ENCODE measurements around the gene KRT72. TPM values are rescaled to one million over a fixed set of nuclear protein-coding genes. Genes with fewer than 3 reads are reported as not detected.

KRT72 gene
- total RNA-seq, 5 donors from 2014 or later (not counting 1 experiment from before 2014, with no cell fraction given): 10.1 to 52.7 (median 28.7) TPM

DNA sequence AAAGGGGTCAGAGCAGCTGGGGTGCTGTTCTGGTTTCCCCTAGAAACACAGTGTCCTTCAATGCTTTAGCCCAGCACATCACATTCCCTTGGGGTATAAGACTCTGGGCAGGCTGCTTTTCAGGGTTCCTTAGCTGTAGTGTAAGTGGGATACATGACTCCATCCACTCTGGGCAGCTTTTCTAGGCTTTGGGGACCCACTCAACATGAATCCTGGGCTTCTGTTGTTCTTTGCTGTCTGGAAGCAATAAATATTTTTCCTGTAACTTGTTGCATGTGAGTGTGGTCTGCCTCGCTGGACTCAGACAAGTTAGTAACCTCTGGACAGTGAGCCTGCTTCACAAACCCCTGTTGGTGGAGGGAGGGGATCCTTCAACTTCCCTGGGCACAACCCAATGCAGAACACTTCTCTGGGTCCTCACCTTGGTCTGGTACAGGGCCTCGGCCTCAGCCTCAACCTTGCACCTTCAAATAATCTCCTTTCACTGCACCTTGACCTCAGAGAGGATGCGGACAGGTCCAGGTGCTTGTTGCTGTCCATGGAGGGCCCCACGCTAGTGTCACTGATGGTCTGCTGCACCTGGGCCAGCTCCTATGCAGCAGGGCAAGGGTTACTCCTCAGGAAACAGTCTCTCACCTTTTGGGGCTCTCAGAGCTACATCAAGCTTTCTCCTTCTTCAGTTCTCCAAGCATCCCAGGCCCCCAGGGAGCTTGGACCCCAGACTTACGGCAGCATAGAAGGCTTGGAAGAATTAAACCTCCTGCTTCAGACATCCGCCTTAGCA lies 30.6 kb upstream of the KRT72 start:
- CTCF ChIA-PET: interaction anchor here in 1 of 2 donors (0.7 kb wide), 1 partner anchor 253 kb away, joined by 3 read pairs; no protein-coding TSS in a partner anchor

GRCh38 chr12:52631264-52631663 lies 30.0 kb upstream of the KRT72 start:
- no peaks in the 10 kb centered on the region for H3K9me3 Mint-ChIP-seq
- peak overlapping the region in 1 of 2 donors; percentile 39 for H3K4me3 ChIP-seq (ENCODE audit: control insufficient read depth in 1 of 2, extremely low read depth in 1 of 2, low read length in 1 of 2)
- ChIA-PET CTCF (interaction anchor here in 1 of 2 donors (0.7 kb wide), 1 partner anchor 254 kb away, joined by 3 read pairs; no protein-coding TSS in a partner anchor), POLR2A (no interaction called here)
- H3K27ac ChIP-seq (ENCODE audit: low read length): peak overlapping the region; percentile 56
- peaks cover 0 to 3% of the 10 kb centered on the region in 2 experiments for H3K27me3 ChIP-seq (replicated peaks in 1 of 2; ENCODE audit: control insufficient read depth in 2 of 2, extremely low read depth in 1 of 2, insufficient read depth in 2 of 2, low read length in 1 of 2)
- no peaks in the 10 kb centered on the region for H3K36me3 ChIP-seq (ENCODE audit: control insufficient read depth in 2 of 2, extremely low read depth in 1 of 2, insufficient read depth in 1 of 2, low read length in 1 of 2)
- DNase-seq: peak in 2 of 35 experiments; percentile 5 to 10
- no peak for ATAC-seq (replicated peaks in 1 of 4)
- 60% methylated on average over 1 of the region's 4 CpGs for WGBS (ENCODE audit: insufficient coverage)
- H3K27me3 Mint-ChIP-seq: peaks cover 0 to 3% of the 10 kb centered on the region in 2 donors
- H3K4me3 Mint-ChIP-seq: peak overlapping the region; percentile 7 to 62 (median 55)
- no peaks in the 10 kb centered on the region for H3K36me3 Mint-ChIP-seq
- peak overlapping the region; percentile 92 to 93 for H3K27ac Mint-ChIP-seq
- H3K4me1 Mint-ChIP-seq: peaks cover 71 to 80% (median 77%) of the 10 kb centered on the region in 3 donors
- H3K9me3 ChIP-seq: no peaks in the 10 kb centered on the region
- H3K4me1 ChIP-seq (ENCODE audit: control insufficient read depth in 1 of 2, extremely low read depth in 1 of 2, insufficient read depth in 2 of 2, low read length in 2 of 2): peaks cover 46 to 53% of the 10 kb centered on the region in 2 experiments

More for the DNA sequence above, 30.6 kb upstream of the KRT72 start:
- Mint-ChIP-seq H3K4me1 (peaks cover 71 to 79% (median 74%) of the 10 kb centered on the region in 3 donors), H3K36me3 (no peaks in the 10 kb centered on the region), H3K27me3 (peaks cover 0 to 3% of the 10 kb centered on the region in 2 donors), H3K9me3 (no peaks in the 10 kb centered on the region), H3K4me3 (peak overlapping the region in 1 of 3 donors; percentile 62), H3K27ac (peak overlapping the region; percentile 62 to 93)
- peak overlapping the region; percentile 56 for H3K27ac ChIP-seq (ENCODE audit: low read length)
- H3K9me3 ChIP-seq: no peaks in the 10 kb centered on the region
- H3K4me1 ChIP-seq (ENCODE audit: control insufficient read depth in 1 of 2, extremely low read depth in 1 of 2, insufficient read depth in 2 of 2, low read length in 2 of 2): peaks cover 46 to 55% of the 10 kb centered on the region in 2 experiments
- H3K4me3 ChIP-seq (ENCODE audit: control insufficient read depth in 1 of 2, extremely low read depth in 1 of 2, low read length in 1 of 2): peak overlapping the region in 1 of 2 donors; percentile 6
- peaks cover 0 to 3% of the 10 kb centered on the region in 2 experiments for H3K27me3 ChIP-seq (replicated peaks in 1 of 2; ENCODE audit: control insufficient read depth in 2 of 2, extremely low read depth in 1 of 2, insufficient read depth in 2 of 2, low read length in 1 of 2)
- DNase-seq (peak in 2 of 35 experiments; percentile 3 to 4), ATAC-seq (replicated peaks in 1 of 4) (no peak)
- POLR2A ChIA-PET: interaction anchor here in 1 of 2 donors (0.7 kb wide), 1 partner anchor 54 kb away, joined by 5 read pairs; no protein-coding TSS in a partner anchor
- no peaks in the 10 kb centered on the region for H3K36me3 ChIP-seq (ENCODE audit: control insufficient read depth in 2 of 2, extremely low read depth in 1 of 2, insufficient read depth in 1 of 2, low read length in 1 of 2)
- WGBS (ENCODE audit: insufficient coverage): 73% methylated on average over 4 of the region's 6 CpGs

DNA sequence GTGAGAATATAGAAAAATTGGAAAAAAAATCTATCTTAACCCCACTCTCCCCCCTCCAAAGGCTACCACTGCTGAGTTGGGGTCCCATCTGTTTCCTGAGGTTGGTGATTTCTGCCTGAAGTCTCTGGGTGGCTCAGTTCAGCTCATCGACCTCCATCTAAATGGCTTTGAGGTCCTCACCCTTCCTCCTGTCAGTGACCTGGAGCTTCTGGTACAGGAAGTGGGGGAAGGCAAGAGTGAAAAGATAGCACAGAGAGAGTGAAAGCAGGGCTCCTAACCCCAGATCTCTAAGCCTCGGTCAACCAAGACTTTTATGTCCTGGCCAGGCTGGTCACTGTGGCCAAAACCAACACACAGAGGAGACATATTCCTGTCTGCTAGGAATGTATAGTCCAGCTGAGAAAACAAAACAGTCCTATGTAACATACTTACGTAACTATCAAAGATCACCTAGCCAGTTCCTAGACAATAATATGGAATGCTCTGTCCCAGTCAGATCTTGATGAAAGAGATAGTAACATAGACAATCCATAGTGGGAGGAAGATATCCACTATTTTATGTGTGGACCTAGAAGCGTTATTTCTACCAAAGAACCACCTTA lies 29.4 kb upstream of the KRT72 start:
- no peaks in the 10 kb centered on the region for H3K9me3 ChIP-seq
- Mint-ChIP-seq H3K27ac (peak overlapping the region; percentile 92 to 93), H3K36me3 (no peaks in the 10 kb centered on the region), H3K9me3 (no peaks in the 10 kb centered on the region), H3K4me1 (peaks cover 75 to 82% (median 77%) of the 10 kb centered on the region in 3 donors), H3K27me3 (peaks cover 0 to 3% of the 10 kb centered on the region in 2 donors), H3K4me3 (peak overlapping the region; percentile 55 to 78 (median 62))
- WGBS (ENCODE audit: insufficient coverage): 0% methylated on average over 1 of the region's 4 CpGs
- no peaks in the 10 kb centered on the region for H3K36me3 ChIP-seq (ENCODE audit: control insufficient read depth in 2 of 2, extremely low read depth in 1 of 2, insufficient read depth in 1 of 2, low read length in 1 of 2)
- H3K27ac ChIP-seq (ENCODE audit: low read length): peak overlapping the region; percentile 56
- ATAC-seq (replicated peaks in 1 of 4) (peak; percentile 33 to 55 (median 46)), DNase-seq (peak in 1 of 35 experiments; percentile 5)
- no peaks in the 10 kb centered on the region for H3K27me3 ChIP-seq (replicated peaks in 1 of 2; ENCODE audit: control insufficient read depth in 2 of 2, extremely low read depth in 1 of 2, insufficient read depth in 2 of 2, low read length in 1 of 2)
- CTCF ChIA-PET: no interaction called here
- peaks cover 46 to 49% of the 10 kb centered on the region in 2 experiments for H3K4me1 ChIP-seq (ENCODE audit: control insufficient read depth in 1 of 2, extremely low read depth in 1 of 2, insufficient read depth in 2 of 2, low read length in 2 of 2)
- H3K4me3 ChIP-seq (ENCODE audit: control insufficient read depth in 1 of 2, extremely low read depth in 1 of 2, low read length in 1 of 2): peak overlapping the region in 1 of 2 donors; percentile 39
- POLR2A ChIA-PET: no interaction called here

DNA sequence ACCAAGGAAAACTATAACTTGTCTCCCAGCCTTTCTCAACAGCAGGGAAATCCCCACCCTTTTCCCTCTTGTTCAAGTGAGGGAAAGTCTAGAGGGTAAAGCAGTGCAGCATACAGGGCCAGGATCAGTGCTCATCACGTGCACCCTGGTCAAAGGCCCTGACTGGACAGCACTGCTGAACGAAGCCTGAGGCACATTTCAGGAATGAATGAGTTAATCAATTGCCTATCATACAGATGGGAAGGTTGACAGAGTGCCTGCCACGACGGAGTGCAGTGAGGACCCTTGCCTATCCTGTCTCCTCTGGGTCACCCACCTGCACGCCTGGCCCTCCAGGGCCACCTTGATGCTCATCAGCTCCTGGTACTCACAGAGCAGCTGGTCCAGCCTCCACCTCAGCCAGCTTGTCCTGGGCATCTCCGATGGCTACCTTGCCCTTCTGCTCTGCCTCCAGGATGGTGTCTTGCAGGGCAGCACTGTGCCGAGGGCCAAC lies 28.8 kb upstream of the KRT72 start:
- ChIA-PET CTCF (interaction anchor here in 1 of 2 donors (0.6 kb wide), 1 partner anchor 94 kb away, joined by 3 read pairs; no protein-coding TSS in a partner anchor), POLR2A (interaction anchor here in 1 of 2 donors (0.6 kb wide), 1 partner anchor 598 kb away, joined by 5 read pairs; no protein-coding TSS in a partner anchor)
- no peaks in the 10 kb centered on the region for H3K9me3 Mint-ChIP-seq
- H3K36me3 ChIP-seq (ENCODE audit: control insufficient read depth in 2 of 2, extremely low read depth in 1 of 2, insufficient read depth in 1 of 2, low read length in 1 of 2): no peaks in the 10 kb centered on the region
- peak overlapping the region; percentile 92 to 93 for H3K27ac Mint-ChIP-seq
- WGBS (ENCODE audit: insufficient coverage): 72% methylated on average over 3 of the region's 7 CpGs
- H3K4me3 ChIP-seq (ENCODE audit: control insufficient read depth in 1 of 2, extremely low read depth in 1 of 2, low read length in 1 of 2): peak overlapping the region in 1 of 2 donors; percentile 39
- peaks cover 46 to 49% of the 10 kb centered on the region in 2 experiments for H3K4me1 ChIP-seq (ENCODE audit: control insufficient read depth in 1 of 2, extremely low read depth in 1 of 2, insufficient read depth in 2 of 2, low read length in 2 of 2)
- peak overlapping the region; percentile 48 to 78 (median 62) for H3K4me3 Mint-ChIP-seq
- no peaks in the 10 kb centered on the region for H3K36me3 Mint-ChIP-seq
- H3K27ac ChIP-seq (ENCODE audit: low read length): peak overlapping the region; percentile 56
- H3K9me3 ChIP-seq: no peaks in the 10 kb centered on the region
- no peaks in the 10 kb centered on the region for H3K27me3 ChIP-seq (replicated peaks in 1 of 2; ENCODE audit: control insufficient read depth in 2 of 2, extremely low read depth in 1 of 2, insufficient read depth in 2 of 2, low read length in 1 of 2)
- DNase-seq (peak in 1 of 35 experiments; percentile 3), ATAC-seq (replicated peaks in 1 of 4) (no peak)
- peaks cover 77 to 88% (median 79%) of the 10 kb centered on the region in 3 donors for H3K4me1 Mint-ChIP-seq
- peaks cover 0 to 3% of the 10 kb centered on the region in 2 donors for H3K27me3 Mint-ChIP-seq

DNA sequence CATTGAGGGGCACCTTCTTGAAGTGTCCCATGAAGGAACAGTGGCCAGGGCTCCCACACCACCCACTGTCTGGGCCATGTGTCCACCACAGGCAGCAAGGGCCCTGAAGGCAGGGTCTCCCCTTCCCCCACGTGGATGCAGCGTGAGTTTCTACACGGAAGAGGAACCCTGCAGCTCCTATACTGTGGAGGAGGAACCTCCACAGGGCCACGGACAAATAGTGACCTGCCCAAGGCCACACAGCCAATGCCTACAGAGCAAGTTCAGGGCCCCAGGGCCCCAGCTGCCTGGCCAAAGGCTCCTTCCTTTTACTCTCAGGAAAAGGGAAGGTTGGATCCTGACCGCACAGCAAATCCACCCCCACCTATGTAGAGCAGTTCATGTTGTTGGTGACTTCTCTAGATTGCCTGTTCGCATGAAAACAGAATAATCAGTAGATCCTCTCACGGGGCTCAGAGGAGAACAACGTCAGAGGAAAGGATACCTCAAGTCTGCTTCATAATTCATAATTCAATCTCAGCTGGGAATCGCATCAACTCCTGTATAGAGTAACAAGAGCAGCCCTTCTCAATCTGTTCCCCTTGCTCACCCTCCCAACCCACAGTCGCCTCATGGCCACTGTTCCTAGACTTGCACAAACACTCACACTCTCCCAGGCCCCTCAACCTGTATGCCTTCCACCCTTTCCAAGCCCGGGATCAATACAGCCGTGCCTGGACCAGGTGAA lies 28.2 kb upstream of the KRT72 start:
- Histone ChIP-seq H3K4me1 (ENCODE audit: control insufficient read depth in 1 of 2, extremely low read depth in 1 of 2, insufficient read depth in 2 of 2, low read length in 2 of 2) (peaks cover 42 to 48% of the 10 kb centered on the region in 2 experiments), H3K27ac (ENCODE audit: low read length) (no peak overlapping the region), H3K4me3 (ENCODE audit: control insufficient read depth in 1 of 2, extremely low read depth in 1 of 2, low read length in 1 of 2) (peak overlapping the region in 1 of 2 donors; percentile 39), H3K27me3 (replicated peaks in 1 of 2; ENCODE audit: control insufficient read depth in 2 of 2, extremely low read depth in 1 of 2, insufficient read depth in 2 of 2, low read length in 1 of 2) (no peaks in the 10 kb centered on the region), H3K36me3 (ENCODE audit: control insufficient read depth in 2 of 2, extremely low read depth in 1 of 2, insufficient read depth in 1 of 2, low read length in 1 of 2) (no peaks in the 10 kb centered on the region), H3K9me3 (no peaks in the 10 kb centered on the region)
- no peak for ATAC-seq (replicated peaks in 1 of 4)
- peaks cover 0 to 3% of the 10 kb centered on the region in 2 donors for H3K27me3 Mint-ChIP-seq
- ChIA-PET CTCF (interaction anchor here in 1 of 2 donors (0.6 kb wide), 1 partner anchor 95 kb away, joined by 3 read pairs; no protein-coding TSS in a partner anchor), POLR2A (interaction anchor here in 1 of 2 donors (0.5 to 0.6 kb wide), 3 partner anchors 14 to 1659 kb away, joined by 3 to 12 read pairs (median 5); no protein-coding TSS in a partner anchor)
- H3K9me3 Mint-ChIP-seq: no peaks in the 10 kb centered on the region
- DNase-seq: peak in 1 of 35 experiments; percentile 4
- peak overlapping the region; percentile 81 to 92 for H3K27ac Mint-ChIP-seq
- H3K4me1 Mint-ChIP-seq: peaks cover 75 to 87% (median 76%) of the 10 kb centered on the region in 3 donors
- H3K4me3 Mint-ChIP-seq: peak overlapping the region; percentile 48 to 78 (median 62)
- WGBS (ENCODE audit: insufficient coverage): 77% methylated on average over 7 of the region's 12 CpGs
- H3K36me3 Mint-ChIP-seq: no peaks in the 10 kb centered on the region
